Gastrocnemius medialis (tissue), 4 donors: Measurements from ENCODE around the gene ZNF784.

ENCODE experiments used
- POLR2A ChIP-seq, 2 donors: fragments of 450-650 bp; IDR thresholded peaks; one replicate each; pipeline ENCODE4 v1.6.1; 2017; ENCODE audit warnings: antibody characterized with exemption in 2 of 2, mild to moderate bottlenecking in 2 of 2, moderate library complexity in 2 of 2
- TF ChIP-seq, protein P1 (sequence below), 5 experiments: fragments of 450-650 bp in 3 of 5; fragments of 200-600 bp in 2 of 5; sonication (generic) in 2 of 5; IDR thresholded peaks in 4 of 5; conservative IDR thresholded peaks in 1 of 5; 1 replicate in 4 of 5; 2 replicates in 1 of 5; pipeline ENCODE4 v1.5.1; 2016 to 2019; ENCODE audit warnings: antibody characterized with exemption in 5 of 5, mild to moderate bottlenecking in 3 of 5, moderate library complexity in 3 of 5

DNA sequence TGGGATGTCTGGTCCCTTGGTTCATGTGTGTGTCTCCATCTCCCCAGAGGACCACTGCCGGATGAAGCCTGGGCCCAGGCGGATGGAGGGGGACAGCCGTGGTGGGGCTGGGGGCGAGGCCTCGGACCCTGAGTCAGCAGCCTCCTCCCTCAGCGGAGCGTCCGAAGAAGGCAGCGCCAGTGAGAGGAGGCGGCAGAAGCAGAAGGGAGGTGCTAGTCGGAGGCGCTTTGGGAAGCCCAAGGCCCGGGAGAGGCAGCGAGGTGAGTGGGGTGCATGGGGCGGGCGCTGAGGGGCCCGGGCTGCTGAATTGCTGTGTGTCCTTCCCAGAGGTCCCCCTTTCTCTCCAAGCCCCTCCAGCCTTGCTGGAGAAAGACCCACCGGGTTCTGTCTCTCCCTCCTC is 26.9 kb upstream of the ZNF784 start:
- TF ChIP-seq, protein P1, sequence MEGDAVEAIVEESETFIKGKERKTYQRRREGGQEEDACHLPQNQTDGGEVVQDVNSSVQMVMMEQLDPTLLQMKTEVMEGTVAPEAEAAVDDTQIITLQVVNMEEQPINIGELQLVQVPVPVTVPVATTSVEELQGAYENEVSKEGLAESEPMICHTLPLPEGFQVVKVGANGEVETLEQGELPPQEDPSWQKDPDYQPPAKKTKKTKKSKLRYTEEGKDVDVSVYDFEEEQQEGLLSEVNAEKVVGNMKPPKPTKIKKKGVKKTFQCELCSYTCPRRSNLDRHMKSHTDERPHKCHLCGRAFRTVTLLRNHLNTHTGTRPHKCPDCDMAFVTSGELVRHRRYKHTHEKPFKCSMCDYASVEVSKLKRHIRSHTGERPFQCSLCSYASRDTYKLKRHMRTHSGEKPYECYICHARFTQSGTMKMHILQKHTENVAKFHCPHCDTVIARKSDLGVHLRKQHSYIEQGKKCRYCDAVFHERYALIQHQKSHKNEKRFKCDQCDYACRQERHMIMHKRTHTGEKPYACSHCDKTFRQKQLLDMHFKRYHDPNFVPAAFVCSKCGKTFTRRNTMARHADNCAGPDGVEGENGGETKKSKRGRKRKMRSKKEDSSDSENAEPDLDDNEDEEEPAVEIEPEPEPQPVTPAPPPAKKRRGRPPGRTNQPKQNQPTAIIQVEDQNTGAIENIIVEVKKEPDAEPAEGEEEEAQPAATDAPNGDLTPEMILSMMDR (IDR thresholded peaks at IDR 0.05 in 4 of 5, conservative IDR thresholded peaks at IDR 0.05 in 1 of 5) = no peak
- TF ChIP-seq POLR2A (IDR thresholded peaks at IDR 0.05) = no peak
